Gastrocnemius medialis (tissue), 4 donors: Measurements from ENCODE around the gene CACNG7.

Source experiments
- POLR2A ChIP-seq, 2 donors: fragments of 450-650 bp; IDR thresholded peaks; one replicate each; pipeline ENCODE4 v1.6.1; 2017; ENCODE audit warnings: antibody characterized with exemption in 2 of 2, mild to moderate bottlenecking in 2 of 2, moderate library complexity in 2 of 2
- TF ChIP-seq, protein P1 (sequence below), 5 experiments: fragments of 450-650 bp in 3 of 5; fragments of 200-600 bp in 2 of 5; sonication (generic) in 2 of 5; IDR thresholded peaks in 4 of 5; conservative IDR thresholded peaks in 1 of 5; 1 replicate in 4 of 5; 2 replicates in 1 of 5; pipeline ENCODE4 v1.5.1; 2016 to 2019; ENCODE audit warnings: antibody characterized with exemption in 5 of 5, mild to moderate bottlenecking in 3 of 5, moderate library complexity in 3 of 5

DNA sequence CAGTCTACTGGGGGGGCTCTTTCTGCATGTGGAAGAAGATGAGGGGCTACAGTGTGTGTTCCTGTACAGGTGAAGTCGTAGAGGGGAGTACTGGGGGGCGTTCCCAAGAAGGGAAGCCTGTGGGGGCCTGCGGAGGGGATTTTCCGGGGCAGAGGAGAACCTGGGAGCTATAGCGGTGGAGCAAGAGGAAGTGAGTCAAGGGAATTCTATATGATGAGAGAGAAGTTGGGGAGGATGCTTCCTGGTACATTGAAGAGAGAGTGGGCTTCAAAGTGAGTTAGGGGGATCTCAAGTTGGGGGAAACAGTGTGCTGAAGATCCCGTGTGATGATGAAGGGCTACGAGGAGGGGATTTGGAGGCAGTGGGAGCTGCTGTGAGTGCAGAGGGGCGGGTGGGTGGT lies 51.8 kb downstream of the CACNG7 start:
- TF ChIP-seq, protein P1, sequence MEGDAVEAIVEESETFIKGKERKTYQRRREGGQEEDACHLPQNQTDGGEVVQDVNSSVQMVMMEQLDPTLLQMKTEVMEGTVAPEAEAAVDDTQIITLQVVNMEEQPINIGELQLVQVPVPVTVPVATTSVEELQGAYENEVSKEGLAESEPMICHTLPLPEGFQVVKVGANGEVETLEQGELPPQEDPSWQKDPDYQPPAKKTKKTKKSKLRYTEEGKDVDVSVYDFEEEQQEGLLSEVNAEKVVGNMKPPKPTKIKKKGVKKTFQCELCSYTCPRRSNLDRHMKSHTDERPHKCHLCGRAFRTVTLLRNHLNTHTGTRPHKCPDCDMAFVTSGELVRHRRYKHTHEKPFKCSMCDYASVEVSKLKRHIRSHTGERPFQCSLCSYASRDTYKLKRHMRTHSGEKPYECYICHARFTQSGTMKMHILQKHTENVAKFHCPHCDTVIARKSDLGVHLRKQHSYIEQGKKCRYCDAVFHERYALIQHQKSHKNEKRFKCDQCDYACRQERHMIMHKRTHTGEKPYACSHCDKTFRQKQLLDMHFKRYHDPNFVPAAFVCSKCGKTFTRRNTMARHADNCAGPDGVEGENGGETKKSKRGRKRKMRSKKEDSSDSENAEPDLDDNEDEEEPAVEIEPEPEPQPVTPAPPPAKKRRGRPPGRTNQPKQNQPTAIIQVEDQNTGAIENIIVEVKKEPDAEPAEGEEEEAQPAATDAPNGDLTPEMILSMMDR (IDR thresholded peaks at IDR 0.05 in 4 of 5, conservative IDR thresholded peaks at IDR 0.05 in 1 of 5) = no peak
- no peak for TF ChIP-seq POLR2A (IDR thresholded peaks at IDR 0.05)
